ENCODE measurements around the gene NF2.

NF2 gene

DNA sequence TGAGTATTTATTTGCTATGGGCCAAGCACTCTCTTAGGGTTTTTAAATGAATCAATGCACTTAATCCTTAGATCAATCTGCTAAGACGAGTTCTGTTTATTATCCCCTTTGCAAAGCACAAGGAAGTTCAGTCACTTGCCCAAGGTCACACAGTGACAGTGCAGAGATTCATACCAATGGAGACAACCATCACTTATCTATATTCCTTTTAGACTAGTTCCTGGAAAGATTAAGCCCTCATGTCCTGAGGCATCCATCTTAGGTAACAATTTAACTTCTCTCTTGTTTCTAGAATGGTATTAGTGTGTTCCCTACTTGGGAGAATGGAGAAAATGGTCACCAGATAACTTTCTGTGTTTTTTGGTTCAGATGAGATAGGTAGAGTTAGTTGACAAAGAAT, 28.3 kb downstream of the NF2 start:
- DNase-seq (ENCODE audit: low read depth), result no peak

DNA sequence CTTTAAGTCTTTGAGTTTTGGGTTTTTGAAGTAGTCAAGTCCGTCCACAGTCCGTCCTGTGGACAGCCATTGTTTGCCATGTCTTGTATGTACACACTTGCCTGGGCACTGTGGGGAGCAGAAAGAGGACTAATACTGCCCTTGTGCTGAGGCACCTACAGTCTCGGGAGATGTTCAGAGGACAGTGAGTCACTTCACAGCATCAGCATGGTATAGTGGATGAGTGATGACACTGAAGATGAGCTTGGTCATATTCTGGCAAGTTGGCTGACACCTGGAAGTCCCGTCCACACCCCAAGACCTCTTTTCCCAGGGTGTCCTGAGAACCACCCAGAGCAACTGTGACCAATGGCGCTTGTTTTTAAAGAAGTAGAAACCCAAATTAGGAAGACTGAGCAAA, 29.2 kb downstream of the NF2 start:
- DNase-seq (ENCODE audit: low read depth), result no peak

DNA sequence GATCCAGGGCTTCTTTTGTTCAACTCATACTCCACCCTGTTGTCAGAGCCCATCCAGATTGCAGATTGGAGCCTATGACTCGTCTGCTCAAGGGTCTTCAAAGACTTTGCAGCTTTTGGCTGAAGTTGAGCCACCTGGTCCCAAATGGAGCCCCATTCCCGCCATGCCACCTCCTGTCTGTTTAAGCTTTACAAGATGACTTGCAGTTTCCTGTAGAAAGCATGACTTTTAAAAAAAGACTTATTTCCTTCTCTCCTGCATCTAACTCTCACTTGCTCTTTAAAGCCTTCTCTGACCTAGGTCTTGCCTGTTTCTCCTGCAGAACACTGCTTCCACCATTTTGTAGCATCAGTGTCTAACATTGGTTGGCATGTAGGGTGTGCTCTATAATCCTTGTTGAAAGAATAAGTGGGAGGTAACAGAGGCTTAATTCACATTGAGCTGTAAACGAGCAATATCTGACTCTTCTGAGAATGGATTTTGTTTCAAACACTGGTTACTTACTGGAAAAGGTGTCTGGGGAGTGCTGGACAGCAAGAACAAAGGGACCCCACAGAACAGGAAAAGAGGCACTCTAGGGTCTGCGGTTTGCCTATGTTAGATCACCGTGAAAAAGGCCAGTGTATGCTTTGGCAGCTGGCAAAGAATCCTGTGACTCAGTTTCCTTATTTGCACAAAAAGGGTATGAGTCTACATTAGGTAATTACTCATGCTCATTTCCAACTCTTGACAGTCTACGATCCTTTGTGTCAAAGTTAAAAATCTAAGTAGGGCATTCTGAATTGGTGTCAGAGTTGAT, 30.3 kb downstream of the NF2 start:
- DNase-seq (ENCODE audit: low read depth), result no peak

DNA sequence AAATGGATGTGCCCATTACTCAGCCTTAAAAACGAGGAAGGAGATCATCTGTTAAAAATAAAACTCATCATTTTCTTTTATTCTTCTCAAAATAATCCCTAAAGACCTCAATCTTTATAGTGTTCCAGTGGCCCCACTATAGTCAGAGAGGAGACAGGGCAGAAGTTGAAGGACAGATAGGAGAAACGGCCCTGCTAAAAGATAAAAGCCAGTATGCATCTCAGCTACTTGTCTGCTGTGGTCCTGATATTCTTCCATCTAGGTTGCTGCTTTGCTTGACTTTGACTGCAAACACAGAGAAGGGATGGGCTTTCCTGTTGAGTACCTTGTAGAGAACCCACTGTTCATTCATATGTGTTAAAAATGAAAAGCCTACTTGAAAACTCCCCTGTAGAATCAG, 31.4 kb downstream of the NF2 start:
- no peak for DNase-seq (ENCODE audit: low read depth)

DNA sequence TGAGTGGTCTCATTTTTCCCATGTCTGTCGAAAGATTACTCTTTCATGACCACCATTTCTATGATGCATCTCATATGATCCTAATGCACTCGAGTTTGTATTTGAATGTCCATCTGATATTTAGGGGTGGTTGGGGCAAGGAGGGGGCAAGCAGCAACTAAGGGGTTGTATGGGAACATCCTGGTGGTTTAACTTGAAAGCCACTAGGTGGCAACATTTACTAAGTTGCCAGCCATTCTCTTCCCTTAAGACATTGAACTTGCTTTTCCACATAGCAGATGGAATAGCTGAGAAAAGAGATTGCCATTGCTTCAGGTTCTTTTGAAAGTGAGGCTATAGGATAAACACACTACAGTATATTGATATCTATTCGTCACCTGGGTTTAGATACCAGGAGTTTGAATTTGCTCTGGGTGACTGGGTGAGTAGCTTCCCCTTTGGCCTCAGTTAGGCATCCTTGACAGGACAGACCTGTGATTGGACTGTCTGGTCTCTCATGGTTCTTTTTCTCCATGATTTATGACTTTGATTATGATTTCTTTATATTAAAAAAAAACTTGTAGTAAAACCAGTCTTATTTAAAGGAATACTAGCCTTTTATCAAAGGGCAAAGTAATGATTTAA, 32.4 kb downstream of the NF2 start:
- no peak for DNase-seq (ENCODE audit: low read depth)

DNA sequence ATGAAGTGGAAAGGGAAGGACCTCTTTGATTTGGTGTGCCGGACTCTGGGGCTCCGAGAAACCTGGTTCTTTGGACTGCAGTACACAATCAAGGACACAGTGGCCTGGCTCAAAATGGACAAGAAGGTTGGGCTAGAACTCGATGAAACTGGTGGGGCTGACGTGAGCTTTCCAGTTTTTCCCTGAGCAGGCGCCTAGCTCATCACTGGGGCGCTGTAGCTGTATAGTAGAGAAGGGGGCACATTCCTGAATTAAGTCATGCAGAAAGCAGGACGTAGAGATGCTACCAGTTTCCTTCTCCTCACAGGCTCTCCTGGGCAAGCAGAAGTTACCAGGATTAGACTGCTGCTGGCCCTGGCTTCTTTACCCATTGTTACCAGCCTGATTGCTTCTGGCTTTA, 33.3 kb downstream of the NF2 start:
- DNase-seq (ENCODE audit: low read depth), result no peak

DNA sequence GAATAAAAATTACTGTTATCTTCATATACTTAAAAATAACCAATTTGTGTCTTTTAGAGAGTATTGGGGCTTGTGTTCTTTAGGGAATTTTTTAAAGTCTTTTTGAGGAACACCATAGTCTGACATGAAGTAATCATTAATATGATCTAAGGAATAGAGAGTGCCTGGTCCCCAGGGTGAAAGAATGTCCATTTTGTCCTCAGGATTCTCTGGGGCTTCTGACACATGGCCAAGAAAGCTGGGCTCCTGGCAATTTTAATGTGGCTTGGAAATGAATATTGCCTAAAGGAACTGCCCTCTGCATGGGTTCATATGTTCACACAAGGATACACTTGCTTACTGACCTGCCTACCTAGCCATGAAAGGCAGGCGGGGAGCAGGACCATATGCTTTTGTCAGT, 33.7 kb downstream of the NF2 start:
- no peak for DNase-seq (ENCODE audit: low read depth)

DNA sequence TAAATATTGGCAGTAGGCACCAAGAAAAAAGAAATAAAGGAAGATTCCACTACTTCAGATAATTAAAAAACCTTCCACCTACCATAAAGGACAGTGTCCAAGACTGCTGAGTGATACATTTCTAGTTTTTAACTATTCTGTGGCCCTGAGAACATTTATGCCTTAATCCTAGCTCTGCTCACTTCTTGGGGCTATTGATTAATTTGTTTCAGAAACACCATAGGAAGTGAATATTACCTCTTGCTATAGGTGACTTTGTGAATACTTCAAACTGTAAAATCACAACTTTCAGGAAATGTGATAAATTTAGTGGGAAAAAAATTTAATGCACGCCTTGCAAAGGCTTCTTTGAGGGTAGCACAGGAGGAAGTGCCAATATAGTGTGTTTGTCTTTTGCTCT, 35.2 kb downstream of the NF2 start:
- no peak for DNase-seq (ENCODE audit: low read depth)

DNA sequence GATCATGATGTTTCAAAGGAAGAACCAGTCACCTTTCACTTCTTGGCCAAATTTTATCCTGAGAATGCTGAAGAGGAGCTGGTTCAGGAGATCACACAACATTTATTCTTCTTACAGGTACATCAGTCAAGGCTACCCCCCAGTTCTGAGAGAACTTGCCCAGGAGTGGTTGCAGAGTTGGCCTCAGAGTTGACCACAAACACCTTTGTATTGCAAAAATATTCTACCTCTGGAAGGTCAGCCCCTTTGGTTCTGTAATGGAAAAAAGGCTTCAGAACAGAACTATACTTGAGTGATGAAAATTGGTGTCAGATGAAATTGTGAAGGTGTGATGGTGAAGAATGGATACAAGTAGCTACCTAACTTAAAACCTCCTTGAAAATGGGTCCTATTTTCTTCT, 35.7 kb downstream of the NF2 start:
- DNase-seq (ENCODE audit: low read depth), result no peak

DNA sequence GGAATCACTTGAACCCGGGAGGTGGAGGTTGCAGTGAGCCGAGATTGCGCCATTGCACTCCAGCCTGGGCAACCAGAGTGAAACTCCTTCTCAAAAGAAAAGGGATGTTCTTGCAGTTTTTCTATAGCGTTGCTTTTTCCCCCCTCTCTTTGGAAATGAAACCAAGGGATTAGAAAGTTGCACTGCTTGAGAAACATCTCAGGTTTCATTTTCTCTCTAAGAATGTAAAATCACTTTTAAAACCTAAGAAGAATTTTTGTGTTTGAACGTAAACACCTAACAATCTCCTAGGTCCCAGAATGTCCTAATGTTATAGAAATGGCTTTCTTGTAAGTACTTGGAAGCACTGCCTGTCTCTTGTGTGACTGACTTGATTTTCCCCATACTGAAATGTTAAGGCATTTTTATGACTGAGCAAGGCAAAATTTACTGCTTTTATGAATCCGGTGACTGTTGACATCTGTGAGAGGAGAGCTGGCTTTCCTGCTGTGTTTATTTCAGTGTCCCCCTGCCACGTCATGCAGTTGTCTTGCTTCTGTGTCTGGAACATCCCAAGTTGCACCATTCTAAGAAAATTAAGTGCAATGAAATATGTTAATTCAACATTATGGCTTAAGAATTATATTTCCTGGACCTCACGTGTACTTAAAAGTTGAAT, 37.7 kb downstream of the NF2 start:
- no peak for DNase-seq (ENCODE audit: low read depth)

DNA sequence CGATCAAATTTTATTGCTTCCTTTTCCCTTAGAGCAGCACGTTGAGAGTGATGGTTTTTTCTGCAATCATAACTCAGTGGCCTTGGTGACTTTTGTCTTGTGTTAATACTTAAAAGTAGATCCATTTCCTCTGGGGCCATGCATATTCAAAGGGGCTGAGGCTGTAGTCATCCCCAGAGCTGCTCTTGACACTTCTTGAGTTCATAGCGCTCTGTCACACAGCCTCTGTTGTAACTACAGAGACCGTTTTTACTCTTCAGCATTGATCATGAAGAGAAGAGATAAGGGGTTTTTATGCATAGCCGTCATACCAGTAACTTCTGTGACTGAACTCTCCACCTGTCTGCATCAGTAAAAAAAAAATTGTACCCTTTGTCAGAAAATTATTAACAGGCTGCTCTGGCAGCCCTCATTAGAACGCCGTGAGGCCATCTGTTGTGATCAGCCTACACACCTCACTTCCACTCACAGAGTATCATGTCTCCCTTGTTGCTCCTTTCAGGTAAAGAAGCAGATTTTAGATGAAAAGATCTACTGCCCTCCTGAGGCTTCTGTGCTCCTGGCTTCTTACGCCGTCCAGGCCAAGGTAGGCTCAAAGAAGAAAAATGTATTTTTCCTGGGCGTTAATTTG, 38.4 kb downstream of the NF2 start:
- no peak for DNase-seq (ENCODE audit: low read depth)

DNA sequence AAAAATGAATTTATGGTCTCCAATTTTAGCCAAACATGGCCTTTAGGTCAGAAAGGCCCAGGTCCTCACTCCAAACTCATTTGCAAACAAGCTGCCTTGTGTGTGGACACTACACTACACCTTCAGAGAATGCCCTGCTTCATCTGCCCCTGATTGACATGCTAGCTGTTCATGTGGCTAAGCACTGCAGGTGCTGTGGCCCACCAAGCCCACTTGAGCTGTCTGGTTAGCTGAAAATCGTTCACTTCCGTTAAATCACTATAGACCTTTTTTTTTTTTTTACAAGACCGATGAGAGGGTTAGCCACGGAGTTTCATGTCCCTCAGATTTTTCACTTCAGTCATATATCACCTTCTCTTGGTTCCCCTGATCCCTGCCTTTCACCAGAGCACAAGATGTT, 39.3 kb downstream of the NF2 start:
- no peak for DNase-seq (ENCODE audit: low read depth)

DNA sequence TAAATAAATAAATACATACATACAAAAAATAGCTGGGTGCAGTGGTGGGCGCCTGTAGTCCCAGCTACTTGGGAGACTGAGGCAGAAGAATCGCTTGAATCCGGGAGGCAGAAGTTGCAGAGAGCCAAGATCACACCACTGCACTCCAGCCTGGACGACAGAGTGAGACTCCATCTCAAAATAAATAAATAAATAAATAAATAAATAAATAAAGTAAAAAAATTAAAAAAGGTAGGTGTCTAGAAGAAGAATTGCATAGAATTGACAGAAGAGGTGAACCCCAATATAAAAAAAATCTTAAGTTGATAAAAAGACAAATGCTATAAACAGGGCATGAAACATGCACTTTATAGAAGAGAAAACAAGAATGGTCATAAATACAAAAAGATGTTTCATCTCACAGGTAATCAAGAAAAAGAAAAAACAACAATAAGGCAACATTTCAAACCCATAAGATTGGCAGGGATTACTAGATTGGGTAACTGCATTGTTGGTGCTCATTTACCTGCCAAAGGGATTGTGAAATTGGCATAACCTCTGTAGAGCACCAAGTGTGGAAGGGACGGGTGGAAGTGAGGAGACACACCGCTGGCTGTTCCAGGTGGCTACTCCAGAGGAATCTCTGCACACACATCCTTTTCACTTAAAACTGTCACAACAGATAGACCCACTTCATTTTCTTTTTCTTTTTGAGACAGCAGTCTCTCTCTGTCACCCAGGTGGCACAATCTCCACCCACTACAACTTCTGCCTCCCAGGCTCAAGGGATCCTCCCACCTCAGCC, 44.7 kb downstream of the NF2 start:
- DNase-seq (ENCODE audit: low read depth), result no peak

DNA sequence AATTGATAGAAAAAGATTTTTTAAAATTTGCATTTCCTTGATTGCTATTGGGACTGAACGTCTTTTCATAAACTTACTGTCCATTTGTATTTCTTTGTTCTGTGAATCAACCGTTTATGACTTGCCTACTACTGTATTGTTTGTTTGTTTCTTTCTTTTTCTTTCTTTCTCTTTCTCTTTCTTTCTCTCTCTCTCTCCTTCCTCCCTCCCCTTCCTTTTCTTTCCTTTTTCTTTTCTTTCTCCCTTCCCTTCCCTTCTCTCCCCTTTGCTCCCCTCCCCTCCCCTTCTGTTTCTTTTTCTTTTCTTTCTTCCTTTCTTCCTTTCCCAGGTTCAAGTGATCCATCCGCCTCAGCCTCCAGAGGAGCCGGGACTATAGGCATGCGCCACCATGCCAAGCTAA, 46.9 kb downstream of the NF2 start:
- DNase-seq (ENCODE audit: low read depth), result no peak

DNA sequence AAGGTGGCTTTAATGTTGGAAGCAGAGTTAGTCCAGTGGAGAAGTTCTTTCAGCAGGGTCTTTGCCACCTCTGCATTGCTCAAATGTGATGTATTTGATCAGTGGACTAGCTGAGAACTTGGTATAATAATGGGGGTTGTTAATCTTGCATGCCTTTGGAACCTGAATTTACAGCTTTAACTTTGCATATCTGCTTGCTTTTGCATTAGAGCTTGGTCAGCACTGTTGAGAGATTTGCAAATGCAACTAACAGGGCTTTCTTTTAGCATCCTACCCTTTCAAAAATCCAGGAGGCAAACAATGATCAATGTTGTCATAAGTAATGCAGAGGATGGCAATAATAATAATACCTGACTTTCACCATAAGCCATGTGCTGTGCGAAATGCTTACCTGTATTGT, 48.2 kb downstream of the NF2 start:
- no peak for DNase-seq (ENCODE audit: low read depth)

DNA sequence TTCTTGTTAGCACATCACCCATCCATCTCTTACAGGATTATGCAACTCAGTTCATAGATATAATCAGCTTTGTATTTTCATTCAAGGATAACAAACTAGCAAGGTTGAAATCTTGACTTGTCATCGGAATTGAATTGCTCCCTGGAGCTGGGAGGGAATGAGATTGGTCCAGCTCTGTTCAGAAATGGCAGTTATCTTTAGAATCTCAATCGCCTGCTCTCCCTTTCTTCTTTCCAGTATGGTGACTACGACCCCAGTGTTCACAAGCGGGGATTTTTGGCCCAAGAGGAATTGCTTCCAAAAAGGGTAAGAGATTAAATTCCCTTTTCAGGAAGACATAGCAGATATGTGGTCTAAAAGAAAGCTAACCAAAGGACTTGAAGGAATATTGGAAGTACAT, 51.0 kb downstream of the NF2 start:
- DNase-seq (ENCODE audit: low read depth), result no peak

DNA sequence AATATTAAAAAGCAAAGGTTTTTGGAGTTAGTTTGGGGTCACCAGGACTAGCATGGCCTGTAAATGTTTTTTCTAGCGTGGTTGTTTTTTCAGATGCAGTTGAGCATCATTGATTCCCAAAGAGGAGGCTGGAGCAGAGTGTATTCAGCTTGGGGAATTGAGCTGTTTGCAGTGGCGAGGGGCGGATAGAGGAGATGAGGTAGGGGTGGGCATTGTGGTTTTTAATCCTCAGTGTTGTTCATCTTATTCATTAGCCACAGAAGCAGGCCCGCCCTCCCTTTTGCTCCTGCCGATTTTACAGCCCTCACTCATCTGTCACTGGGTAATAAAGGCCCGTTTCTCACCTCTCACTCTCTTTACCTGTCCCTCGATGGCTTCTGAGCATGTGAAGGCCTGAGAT, 51.4 kb downstream of the NF2 start:
- no peak for DNase-seq (ENCODE audit: low read depth)

DNA sequence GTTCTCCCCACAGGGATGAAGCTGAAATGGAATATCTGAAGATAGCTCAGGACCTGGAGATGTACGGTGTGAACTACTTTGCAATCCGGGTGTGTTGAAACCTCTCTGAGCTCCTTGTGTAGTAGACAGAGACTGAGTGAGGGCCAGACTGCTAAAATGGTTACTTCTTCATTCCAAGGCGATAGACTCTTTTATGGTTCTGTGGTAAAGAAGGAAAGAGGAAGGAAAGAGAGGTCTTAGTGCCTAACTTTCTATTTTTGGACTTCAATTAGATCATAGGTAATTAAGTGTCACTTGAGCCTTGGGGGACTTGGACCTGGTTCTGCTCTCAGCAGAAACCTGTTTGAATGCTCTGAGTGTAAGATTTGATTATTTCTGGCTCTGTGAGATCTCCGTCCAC, 54.7 kb downstream of the NF2 start:
- DNase-seq (ENCODE audit: low read depth), result no peak

DNA sequence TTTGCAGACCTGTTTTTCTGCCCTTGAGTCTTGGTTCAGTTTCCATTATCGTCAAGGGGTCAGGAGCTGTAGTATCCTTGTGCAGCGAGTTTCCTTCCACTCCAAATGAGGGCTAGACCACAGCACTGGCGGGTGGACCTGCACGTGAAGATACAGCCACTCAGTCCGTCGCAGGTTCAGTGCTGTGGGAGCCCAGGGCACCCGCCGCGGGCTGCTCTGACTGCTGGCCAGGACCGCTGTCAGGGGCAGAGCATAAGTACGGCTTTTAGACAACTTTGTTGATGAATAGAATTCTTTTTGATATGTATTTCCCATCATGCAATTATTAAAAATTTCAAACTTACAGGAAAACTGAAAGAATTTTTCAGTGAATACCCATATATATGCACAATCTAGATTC, 56.6 kb downstream of the NF2 start:
- DNase-seq (ENCODE audit: low read depth), result no peak

DNA sequence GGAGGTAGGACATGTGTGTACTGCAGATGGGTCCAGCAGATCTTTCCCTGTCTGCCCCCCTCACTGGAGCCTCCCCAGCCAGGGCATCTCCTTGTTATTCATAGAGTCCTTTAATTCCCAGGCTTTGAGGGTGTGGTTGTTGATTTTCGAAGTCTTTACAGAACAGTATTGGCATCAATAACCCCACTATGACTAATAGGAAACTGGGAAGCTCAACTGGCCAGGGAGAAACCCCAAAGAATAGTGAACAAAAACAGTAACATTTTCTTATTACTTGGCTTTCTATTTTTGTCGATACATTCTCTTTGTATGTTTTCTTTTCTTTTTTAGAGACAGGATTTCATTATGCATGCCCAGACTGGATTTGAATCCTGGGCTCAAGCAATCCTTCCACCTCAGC, 57.9 kb downstream of the NF2 start:
- DNase-seq (ENCODE audit: low read depth), result no peak

DNA sequence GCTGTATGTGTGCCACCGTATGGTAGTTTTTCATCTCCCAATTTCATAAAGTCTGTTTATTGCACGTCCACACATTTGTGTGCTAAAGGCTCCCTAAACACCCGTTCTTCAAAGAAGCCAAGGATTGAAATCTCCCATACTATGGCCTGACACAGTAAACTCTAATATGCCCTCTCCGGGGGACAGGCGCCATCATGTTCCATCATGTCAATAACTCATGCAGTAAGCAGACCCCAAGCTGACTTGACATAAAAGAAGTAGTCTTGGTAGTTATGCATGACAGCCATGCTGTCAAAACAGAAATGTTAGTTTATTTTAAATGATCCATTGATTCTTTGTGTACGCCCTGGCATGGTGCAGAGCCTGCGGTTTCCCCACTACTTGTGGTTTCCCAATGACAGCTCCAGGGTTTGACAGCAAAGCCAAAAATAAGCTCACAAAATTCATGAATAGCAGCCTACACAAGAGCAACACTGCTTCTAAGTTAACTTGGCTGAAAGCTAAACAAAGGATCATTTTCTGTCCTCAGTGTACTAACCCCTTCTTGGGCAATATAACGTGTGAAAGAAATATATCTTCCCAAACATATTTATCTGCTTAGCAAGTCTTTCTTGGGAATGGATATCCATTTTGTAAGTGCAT, 59.9 kb downstream of the NF2 start:
- no peak for DNase-seq (ENCODE audit: low read depth)

DNA sequence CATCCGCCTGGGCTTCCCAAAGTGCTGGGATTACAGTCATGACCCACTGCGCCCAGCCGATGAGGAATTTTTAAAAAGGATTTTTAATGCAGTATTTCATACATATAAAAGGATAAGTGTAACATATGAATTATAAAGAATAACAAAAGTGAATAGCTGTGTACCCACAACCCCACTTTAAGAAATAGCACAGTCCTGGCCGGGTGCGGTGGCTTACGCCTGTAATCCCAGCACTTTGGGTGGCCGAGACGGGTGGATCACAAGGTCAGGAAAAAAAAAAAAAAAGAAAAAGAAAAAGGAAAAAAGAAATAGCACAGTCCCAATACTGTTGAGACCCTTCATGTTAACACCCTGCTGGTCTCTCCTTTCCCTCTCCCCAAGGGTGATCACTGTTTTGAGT, 62.1 kb downstream of the NF2 start:
- no peak for DNase-seq (ENCODE audit: low read depth)

Data from activated T-cell treated with anti-CD3 and anti-CD28 coated beads for 24 hours (primary cell).